Kidney glomerular epithelial cell (primary cell): ENCODE measurements around the gene ELAC1.
"Not testable (repeated sequence)": the region's sequence is repeated elsewhere in the genome, so short reads cannot be mapped to it uniquely, and the experiment has no call there.

ENCODE experiments used
- DNase-seq: peaks from one replicate; lab custom pipeline; 2025; lab: John Stamatoyannopoulos, UW

ELAC1 gene, protein sequence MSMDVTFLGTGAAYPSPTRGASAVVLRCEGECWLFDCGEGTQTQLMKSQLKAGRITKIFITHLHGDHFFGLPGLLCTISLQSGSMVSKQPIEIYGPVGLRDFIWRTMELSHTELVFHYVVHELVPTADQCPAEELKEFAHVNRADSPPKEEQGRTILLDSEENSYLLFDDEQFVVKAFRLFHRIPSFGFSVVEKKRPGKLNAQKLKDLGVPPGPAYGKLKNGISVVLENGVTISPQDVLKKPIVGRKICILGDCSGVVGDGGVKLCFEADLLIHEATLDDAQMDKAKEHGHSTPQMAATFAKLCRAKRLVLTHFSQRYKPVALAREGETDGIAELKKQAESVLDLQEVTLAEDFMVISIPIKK

DNA sequence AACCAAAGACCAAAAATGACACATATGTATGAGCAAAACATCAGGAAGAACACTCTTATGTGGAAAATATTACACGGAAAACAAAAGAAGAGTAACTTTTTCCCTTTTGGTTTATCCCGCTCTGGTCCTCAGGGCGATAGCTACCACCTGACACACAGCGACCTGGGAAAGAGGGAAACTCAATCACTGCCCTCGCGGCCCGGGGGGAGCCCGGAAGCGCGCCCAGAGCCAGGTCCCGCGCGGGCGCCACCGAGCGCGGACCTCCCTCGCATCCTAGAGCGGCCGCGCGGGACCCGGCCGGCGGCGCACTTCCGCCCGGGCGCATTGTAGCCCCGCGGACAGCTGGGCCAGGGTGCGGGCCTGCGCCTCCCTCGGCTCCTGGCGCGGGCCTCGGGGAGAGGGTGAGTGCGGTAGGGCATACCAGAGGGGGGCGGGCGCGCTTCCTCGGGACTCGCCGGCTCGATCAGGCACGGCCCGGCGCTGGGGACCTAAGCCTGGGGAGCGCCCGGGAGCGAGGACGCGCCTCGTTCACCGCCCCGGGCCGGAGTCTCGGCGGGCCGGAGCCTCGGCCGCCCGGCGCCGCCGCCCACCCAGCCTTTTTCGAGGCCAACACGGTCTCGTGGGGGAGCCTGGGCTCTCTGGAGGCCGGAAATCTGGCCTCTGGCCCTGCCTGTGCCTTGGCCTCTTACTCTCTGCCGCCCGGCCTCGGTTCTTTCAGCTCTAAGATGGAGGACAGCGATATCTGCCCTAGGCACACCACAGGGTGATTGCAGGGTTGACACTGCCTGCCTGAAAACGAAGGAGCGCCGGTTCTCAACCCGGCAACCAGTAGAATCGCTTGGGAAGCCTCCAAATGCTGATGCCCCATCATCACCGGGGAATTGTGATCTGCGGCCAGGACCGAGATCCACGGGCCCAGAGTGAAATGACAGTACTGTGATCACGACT, at the start of gene ELAC1:
ELAC1 (plus strand) TSS at position 327 of the 948 bp plus-strand sequence. CDS start 6,365 bp downstream, outside the sequence.
- DNase-seq, result peak; percentile 43

DNA sequence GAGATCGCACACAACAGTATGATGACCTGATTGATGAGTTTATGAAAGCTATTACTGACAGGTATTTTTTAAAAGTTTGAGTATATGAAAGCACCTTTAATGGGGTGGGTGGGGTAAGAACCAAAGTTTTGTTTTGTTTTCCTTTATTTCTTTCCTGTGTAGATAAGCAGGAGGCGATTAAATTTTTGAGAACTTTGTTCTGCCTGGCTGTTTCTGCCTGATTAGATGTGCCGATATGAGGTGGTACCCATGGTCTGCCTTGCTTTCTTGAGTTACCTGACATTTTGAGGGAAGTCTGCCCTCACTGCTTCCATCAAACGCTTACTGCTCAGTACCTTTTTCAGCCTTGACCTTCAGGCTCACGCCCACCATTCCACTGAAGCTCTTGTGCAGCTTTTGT, 49.7 kb upstream of the ELAC1 start:
- no peak for DNase-seq

DNA sequence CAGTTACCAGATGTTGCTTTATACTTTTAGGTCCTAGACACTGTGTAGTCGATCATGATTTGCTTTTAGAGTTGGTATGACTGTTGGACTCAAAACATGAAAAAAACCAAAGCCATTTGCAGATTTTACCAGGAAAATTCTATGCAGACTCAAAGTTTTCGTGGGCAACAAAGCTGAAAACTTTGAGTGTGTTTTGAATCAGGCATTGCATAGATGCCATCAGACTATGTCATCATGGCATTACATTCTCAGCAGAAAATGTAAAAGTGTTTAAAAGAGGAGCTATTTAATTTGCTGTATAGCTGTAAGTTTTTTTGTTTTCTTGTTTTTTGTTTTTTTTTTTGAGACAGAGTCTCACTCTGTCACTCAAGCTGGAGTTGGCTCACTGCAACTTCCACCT, 43.5 kb upstream of the ELAC1 start:
- no peak for DNase-seq

DNA sequence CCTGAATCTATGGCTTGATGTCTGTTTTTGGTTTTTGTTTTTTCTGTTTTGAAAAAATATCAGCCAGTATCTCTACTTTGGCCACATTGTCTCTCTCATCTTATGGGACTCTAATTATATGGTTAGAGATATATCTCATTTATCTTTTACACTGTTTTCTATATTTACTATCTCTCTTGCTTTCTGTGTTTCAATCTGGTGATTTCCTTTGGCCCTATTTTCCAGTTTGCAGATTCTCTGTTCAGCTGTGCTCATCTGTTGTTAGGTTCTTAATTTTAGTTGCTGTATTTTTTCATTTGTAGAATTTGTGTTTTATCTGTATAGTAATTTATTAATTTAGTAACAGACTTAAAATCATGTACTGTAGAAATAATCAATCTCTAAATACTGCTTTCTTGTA, 41.3 kb upstream of the ELAC1 start:
- no peak for DNase-seq

DNA sequence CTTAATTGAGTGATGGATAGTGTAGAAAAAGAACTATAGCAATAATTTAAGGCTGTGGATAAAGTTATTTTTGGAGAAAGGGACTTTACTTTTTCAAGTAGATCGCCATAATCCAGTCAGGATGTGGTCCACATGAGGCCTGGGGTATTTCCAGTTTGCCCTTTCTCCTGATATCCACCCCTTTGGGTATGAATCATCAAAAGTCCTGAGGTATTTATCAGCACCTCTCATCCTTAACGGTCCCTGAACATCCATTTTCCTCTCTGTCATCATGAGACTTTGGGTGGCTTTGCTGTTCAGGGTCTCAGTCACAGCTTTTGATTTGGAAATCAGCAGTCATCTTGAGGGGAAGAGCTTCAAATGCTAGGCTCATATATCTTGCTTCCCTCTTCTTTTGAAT, 39.3 kb upstream of the ELAC1 start:
- DNase-seq, result no peak

DNA sequence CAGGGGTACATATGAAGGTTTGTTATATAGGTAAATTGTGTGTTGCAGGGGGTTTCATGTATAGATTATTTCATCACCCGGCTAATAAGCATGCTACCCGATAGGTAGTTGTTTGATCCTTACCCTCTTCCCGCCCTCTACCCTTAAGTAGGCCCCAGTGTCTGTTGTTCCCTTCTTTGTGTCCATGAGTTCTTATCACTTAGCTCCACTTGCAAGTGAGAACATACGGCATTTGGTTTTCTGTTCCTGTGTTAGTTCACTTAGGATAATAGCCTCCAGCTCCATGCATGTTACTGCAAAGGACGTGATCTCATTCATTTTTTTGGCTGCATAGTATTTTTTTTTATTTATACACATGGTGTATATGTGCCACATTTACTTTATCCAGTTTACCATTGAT, 34.2 kb upstream of the ELAC1 start:
- no peak for DNase-seq

DNA sequence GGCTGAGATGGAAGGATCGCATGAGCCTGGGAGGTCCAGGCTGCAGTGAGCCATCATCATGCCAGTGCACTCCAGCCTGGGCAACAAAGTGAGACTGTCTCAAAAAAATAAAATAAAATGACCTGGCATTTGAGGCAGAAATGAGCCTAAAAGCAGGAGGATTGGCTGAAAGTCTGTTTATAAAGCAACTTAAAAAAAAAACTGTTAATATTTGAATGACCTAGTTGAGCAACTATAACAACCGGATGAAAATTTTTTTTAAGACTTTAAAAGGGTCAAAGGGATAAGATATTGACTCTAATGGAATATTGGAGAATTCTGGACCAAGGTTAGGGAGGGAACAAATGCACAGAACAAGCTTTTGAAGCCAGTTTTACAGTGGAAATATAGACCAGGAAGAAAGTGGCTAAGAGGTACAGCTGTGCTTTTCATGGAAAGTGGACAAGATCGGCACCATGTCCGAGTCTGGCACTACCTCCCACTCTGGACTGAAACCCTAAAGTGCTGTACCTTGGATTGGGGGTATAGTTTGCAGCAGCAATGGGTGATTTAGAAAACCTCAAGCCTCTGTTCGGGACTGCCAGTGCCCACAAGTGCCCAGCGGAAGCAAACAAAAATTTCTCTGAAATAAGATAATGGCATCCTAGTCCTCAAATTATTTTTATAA, 33.2 kb upstream of the ELAC1 start:
- DNase-seq, result no peak

DNA sequence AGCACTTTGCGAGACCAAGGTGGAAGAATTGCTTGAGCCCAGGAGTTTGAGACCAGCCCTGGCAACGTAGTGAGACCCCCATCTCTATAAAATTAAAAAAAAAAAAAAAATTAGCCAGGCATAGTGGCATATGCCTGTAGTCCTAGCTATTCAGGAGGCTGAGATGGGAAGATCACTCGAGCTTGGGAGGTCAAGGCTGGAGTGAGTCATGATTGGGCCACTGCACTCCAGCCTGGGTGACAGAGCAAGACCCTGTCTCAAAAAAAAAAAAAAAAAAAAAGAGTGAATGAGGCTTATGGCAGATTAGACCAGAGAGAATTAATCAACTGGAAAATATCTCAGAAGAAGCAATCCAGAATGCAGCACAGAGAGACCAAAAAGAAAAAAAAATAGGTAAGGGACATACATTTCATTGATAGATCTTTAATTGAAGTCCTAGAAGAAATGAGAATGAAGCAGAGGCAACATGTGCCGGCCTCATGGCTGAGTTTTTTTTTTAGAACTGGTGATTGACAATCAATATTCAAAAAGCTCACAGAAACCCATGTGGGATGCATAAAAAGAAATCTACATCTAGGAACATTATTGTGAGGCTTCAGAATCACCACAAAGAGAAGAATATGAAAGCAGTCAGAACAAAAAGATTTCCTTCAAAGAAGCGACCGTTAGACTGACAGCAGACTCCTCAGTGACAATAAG, 32.2 kb upstream of the ELAC1 start:
- no peak for DNase-seq

DNA sequence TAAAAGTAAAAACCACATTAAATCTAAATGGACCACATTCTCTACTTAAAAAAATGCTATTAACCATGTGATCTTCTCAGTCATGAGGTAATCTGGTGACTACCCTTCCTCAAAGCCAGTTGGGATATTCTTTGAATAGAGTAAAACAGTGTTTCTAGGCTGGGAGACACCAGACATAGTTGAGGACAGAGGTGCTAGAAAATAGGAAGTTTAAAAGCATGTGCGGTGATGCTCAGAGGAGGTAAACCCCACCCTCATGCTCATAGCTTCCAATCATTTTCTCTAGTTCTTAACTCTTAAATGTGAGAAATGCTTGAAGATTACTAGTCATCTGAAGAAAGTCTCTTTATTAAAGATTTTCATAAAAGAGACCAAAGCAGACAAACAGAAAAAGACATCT, 30.7 kb upstream of the ELAC1 start:
- DNase-seq, result no peak

DNA sequence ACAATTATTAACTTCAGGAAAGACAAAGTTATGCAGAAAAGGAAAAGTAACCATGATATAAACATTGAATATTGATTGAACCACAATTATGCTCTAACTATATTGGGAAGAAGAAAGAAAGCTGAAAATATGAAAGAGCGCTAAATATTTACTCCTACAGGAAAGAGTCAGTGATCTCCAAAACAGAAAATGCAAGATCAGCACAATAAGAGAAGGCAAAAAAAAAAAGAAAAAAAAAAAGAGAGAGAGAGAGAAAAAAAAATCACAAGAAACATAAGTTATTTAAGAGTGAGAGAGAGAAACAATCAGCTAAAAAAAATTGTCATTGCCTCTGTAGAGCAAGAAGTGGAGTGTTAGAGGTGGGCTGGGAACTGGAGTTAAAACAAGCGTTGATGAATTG, 28.9 kb upstream of the ELAC1 start:
- no peak for DNase-seq

DNA sequence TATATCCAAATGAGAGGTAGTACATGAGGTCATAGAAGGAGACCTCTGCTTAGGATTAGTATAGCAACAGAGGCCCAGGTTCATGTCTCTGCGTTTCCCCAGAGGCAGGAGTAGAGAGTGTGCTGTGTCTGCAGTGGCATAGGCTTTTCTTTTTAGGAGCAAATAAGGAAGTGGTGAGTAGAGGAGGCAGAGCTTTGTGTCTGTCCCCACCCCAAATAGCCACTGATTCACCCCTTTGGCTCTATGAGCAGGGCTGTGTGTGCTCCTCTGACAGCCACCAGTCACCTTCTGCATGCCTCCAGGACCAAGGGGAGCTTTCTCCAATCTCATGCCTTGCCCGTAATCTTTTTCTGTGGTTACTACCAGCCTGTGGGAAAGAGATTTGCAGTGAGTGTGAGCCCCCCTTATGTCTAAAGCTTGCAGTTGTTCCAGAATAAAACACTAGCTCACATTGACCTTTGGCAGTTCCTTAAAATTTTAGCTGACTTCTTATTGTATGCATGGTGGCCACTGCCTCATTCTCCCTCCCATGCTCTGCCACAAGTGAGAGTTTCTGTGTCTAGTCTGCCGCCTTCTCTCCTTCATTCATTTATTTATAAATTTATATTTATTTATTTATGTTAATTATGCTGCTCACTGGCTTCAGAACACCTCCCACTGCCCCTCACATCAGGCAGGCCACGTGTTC, 23.5 kb upstream of the ELAC1 start:
- no peak for DNase-seq

DNA sequence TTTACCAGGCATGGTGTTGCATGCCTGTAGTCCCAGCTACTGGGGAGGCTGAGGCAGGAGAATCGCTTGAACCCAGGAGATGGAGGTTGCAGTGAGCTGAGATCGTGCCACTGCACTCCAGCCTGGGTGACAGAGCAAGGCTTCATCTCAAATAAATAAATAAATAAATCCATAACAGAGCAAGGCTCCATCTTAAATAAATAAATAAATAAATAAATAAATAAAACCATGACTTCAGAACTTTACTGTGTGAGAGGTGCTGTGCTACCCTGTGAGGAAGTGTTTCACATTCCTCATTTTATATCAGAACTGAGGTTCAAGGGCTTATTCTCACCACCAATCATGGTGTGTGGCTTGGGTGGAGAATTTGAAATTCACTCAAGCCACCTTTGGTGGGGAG, 21.9 kb upstream of the ELAC1 start:
- DNase-seq, result not testable (repeated sequence)

DNA sequence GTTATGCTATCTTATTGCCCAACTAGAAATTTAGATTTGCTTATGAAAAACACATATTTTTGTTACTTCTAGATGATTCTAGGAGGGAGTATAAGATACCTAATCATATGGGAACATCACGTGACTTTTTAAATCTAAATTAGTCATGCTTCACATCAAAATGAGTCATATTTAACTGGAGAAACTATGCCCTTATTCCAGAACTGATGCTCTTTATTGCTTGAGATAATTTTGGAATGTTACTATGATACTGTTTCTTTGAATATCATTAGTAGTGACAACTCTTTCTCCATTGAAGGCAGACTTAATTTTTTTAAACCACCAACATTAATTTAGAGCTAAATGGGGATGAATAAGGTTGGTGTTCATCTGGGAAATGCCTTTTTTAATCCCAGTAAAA, 19.9 kb upstream of the ELAC1 start:
- no peak for DNase-seq

DNA sequence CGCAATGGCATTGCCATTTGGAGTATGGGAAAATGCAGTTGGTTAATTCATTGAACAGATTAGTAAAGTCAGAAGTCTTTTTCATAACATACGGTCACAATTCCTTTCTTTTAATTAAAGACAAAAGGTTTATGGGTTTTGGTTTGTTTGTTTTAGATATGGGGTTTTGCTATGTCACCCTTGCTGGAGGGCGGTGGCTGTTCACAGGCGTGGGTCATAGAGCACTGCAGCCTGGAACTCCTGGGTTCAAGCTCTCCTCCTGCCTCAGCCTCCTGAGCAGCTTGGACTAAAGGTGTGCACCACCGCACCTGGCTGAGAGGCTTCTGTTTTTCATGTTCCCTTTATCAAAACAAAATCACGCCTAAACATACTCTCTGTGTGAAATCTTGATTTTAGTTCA, 18.7 kb upstream of the ELAC1 start:
- no peak for DNase-seq

DNA sequence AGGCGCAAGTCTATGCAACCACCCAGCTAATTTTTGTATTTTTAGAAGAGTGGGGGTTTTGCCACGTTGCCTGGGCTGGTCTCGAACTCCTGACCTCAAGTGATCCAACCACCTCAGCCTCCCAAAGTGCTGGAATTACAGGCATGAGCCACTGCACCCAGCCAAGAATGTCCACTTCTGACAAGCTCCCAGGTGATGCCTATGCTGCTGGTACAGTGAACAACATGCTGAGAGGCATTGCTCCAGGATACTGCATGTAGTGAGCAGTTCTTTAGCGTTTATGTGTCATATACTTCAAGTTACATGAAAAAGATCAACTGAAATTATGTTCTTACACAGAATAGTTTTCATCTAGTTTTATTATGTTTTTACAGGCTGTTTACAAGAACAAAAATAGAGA, 17.2 kb upstream of the ELAC1 start:
- DNase-seq, result no peak

DNA sequence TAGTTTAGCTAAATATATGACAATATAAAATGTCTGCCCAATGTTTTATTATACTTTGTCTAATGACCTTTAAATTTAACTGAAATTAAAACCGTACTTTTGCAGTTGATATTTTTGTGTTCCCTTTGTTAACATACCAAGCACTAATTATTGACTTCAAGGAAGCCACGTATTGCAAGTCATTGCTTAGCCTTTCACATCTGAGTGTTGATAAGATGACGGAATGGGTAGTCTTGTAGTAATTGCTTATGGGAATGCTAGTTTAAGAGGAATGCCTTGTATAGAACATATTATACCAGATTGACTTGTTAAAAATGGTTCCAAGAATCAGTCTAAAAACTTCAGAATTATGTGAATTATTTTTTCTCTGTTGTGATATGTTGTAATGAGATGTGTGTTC, 14.0 kb upstream of the ELAC1 start:
- no peak for DNase-seq

DNA sequence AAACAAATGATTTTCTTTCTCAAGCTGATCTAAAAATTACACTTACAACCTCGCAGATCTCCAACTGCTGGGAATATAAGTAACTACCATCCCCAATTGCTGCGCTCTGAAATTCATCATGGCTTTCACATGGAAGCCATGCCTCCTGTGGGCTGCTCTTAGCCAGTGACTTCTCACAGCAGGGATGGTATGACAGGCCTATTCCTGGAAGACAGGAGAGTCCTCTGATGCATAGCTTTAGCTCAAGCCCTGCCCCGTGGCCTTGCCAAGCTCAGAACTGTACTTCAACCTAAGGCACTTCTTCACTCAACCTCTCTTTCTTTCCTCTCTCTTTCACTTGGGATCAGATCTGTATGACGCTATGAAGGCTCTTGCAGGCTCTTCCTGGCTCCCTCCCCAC, 12.6 kb upstream of the ELAC1 start:
- no peak for DNase-seq

DNA sequence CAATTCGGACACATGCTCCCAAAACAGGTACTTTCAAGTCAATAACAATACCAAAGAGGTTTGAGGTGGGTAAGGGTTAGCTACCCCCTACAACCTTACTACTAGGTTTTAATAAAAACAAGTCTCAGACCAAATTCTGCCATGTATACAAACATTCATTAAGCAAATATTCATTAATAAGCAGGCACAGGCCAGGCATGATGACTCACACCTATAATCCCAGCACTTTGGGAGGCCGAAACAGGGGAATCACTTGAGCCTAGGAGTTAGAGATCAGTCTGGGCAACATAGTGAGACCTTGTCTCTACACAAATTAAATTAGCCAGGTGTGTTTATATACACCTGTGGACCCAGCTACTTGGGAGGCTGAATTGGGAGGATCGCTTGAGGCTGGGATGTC, 11.7 kb upstream of the ELAC1 start:
- no peak for DNase-seq

DNA sequence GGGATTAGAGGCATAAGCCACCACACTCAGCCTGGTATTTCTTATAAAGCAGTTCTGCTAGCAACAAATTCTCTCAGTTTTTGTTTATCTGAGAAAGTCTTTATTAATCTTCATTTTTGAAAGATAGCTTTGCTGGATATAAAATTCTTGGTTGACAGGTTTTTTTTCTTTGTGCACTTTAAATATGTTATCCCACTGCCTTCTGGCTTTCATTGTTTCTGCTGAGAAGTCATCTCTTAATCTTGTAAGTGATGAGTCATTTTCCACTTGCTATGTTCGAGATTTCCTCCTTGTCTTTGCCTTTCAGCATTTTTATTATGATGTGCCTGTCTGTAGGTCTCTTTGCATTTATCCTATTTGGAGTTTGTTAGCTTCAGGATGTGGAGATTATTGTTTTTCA, 5.9 kb upstream of the ELAC1 start:
- no peak for DNase-seq

DNA sequence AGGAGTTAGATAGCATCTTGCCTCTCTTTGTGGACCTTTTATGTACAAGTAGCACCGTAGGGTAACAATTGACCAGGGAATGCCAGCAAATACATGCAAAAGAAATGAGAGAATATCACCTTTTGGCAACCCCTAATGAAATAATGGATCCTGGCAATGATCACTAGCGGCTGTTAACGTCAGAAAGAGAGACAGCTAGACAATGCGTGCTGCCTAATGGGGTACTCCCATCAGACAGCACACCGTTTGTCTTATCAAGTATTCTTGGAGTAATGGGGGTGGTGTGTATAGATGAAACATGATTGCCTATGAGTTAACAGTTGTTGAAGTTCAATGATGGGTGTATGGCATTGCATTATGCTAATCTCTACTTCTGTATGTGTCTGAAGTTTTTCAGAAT, 1.6 kb downstream of the ELAC1 start:
- DNase-seq, result no peak

DNA sequence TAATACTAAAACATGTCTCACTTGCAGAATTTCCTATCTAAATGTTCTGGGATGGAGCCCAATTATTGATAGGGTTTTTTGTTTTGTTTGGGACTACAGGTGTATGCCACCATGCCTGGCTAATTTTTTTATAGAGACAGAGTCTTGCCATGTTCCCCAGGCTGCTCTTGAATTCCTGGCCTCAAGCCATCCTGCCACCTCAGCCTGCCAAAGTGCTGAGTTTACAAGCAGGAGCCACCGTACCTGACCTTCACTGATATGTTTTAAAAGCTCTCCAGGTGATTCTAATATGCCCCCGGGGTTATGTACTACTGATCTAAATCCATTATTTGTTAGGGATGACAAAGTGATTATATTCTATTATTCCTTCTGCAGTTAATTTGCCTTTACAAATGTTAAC, 2.2 kb downstream of the ELAC1 start:
- DNase-seq, result no peak

DNA sequence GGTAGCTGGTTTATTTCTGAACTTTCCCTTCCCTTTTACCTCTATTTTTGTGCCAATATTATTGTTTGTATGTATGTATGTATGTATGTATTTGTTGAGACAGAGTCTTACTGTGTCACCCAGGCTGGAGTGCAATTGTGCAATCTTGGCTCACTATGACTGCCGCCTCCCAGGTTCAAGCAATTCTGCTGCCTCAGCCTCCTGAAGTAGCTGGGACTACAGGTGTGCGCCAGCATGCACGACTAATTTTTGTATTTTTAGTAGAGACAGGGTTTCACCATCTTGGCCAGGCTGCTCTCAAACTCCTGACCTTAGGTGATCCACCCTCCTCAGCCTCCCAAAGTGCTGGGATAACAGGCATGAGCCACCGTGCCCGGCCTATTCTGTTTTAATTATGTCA, 4.6 kb downstream of the ELAC1 start:
- not testable (repeated sequence) for DNase-seq
